WTC11 (cell line): ENCODE results near the gene HRAS. TPM values are rescaled to one million over a fixed set of nuclear protein-coding genes. Genes with fewer than 3 reads are reported as not detected.

Experiments used
- ATAC-seq: fragments of 200-7000 bp; cut with Tn5 transposase; 2 replicates; pipeline ENCODE4 v1.10.0; 2021; ENCODE audit warnings: mild to moderate bottlenecking, moderate library complexity
- CTCF ChIA-PET: fragments of 300-600 bp; sonication (Branson Sonifier 250); formaldehyde crosslinking; loops from one replicate; lab custom pipeline; 2021; ENCODE audit warnings: antibody characterized with exemption; lab: Charles Lee
- POLR2A ChIA-PET: fragments of 350-600 bp; sonication (Branson Sonifier 250); formaldehyde crosslinking; loops from one replicate; lab custom pipeline; 2021; ENCODE audit warnings: antibody characterized with exemption; lab: Charles Lee
- DNase-seq: peaks from one replicate; pipeline ENCODE4 v3.0.0; 2021; ENCODE audit warnings: low spot score
- H3K27ac Mint-ChIP-seq: 2 replicates; pipeline ENCODE4 v1.8.0; 2021; ENCODE audit warnings: mixed read lengths
- H3K27me3 Mint-ChIP-seq: 2 replicates; pipeline ENCODE4 v1.8.0; 2021; ENCODE audit warnings: low read depth, mild to moderate bottlenecking, moderate library complexity, mixed read lengths
- H3K36me3 Mint-ChIP-seq: 2 replicates; pipeline ENCODE4 v1.8.0; 2021; ENCODE audit warnings: mixed read lengths
- H3K4me1 Mint-ChIP-seq: 2 replicates; pipeline ENCODE4 v1.8.0; 2022; ENCODE audit warnings: mixed read lengths
- H3K4me3 Mint-ChIP-seq: 2 replicates; pipeline ENCODE4 v1.8.0; 2021; ENCODE audit warnings: mild to moderate bottlenecking, moderate library complexity, mixed read lengths
- H3K9me3 Mint-ChIP-seq: 2 replicates; pipeline ENCODE4 v1.8.0; 2021; ENCODE audit warnings: mixed read lengths
- ELF4 ChIP-seq: sonication (generic); formaldehyde crosslinking; IDR thresholded peaks from 2 replicates; pipeline ENCODE4 v1.8.1; 2022; ENCODE audit warnings: low read depth, mild to moderate bottlenecking, moderate library complexity, missing genetic modification reagents
- ESRRA ChIP-seq: sonication (generic); formaldehyde crosslinking; IDR thresholded peaks from 2 replicates; pipeline ENCODE4 v1.8.1; 2022; ENCODE audit warnings: mild to moderate bottlenecking, missing genetic modification reagents, borderline replicate concordance
- GABPB1 ChIP-seq: sonication (generic); formaldehyde crosslinking; IDR thresholded peaks from 2 replicates; pipeline ENCODE4 v1.8.1; 2023; ENCODE audit warnings: mild to moderate bottlenecking, missing genetic modification reagents
- IRF2 ChIP-seq: sonication (generic); formaldehyde crosslinking; IDR thresholded peaks from 2 replicates; pipeline ENCODE4 v1.8.0; 2022; ENCODE audit warnings: low read depth, missing genetic modification reagents, borderline replicate concordance
- NFYB ChIP-seq: sonication (generic); formaldehyde crosslinking; conservative IDR thresholded peaks from 2 replicates; pipeline ENCODE4 v1.8.0; 2022; ENCODE audit warnings: low read depth, missing genetic modification reagents
- PRRX2 ChIP-seq: fragments of 250-450 bp; sonication (Bioruptor Pico); IDR thresholded peaks from 2 replicates; pipeline ENCODE4 v1.8.0; 2021; ENCODE audit warnings: mild to moderate bottlenecking
- SP1 ChIP-seq: sonication (generic); formaldehyde crosslinking; conservative IDR thresholded peaks from 2 replicates; pipeline ENCODE4 v1.8.1; 2022; ENCODE audit warnings: missing genetic modification reagents
- TEAD4 ChIP-seq: sonication (generic); formaldehyde crosslinking; IDR thresholded peaks from 2 replicates; pipeline ENCODE4 v1.8.0; 2022; ENCODE audit warnings: mild to moderate bottlenecking, missing genetic modification reagents
- TP53 ChIP-seq: sonication (generic); formaldehyde crosslinking; IDR thresholded peaks from 2 replicates; pipeline ENCODE4 v1.8.1; 2023; ENCODE audit warnings: mild to moderate bottlenecking, missing genetic modification reagents
- ZNF317 ChIP-seq: sonication (generic); formaldehyde crosslinking; IDR thresholded peaks from 2 replicates; pipeline ENCODE4 v1.8.1; 2023; ENCODE audit warnings: low read depth, mild to moderate bottlenecking, moderate library complexity, missing genetic modification reagents, borderline replicate concordance
- ZNF423 ChIP-seq: fragments of 250-450 bp; sonication (Bioruptor Pico); IDR thresholded peaks from 2 replicates; pipeline ENCODE4 v2.1.2; 2022; ENCODE audit warnings: mild to moderate bottlenecking, moderate library complexity
- total RNA-seq: library from RNA; stranded (reverse); gene quantifications from 3 replicates; pipeline ENCODE4 v1.2.3, GENCODE V29; 2021
- TF ChIP-seq, protein P1 (sequence below): sonication (generic); formaldehyde crosslinking; IDR thresholded peaks from 2 replicates; pipeline ENCODE4 v1.8.1; 2023; ENCODE audit warnings: mild to moderate bottlenecking, missing genetic modification reagents, moderate library complexity
- TF ChIP-seq, protein P2 (sequence below): fragments of 200-600 bp; IDR thresholded peaks from 2 replicates; pipeline ENCODE4 v1.8.0; 2022; ENCODE audit warnings: antibody characterized with exemption
- TF ChIP-seq, protein P3 (sequence below): sonication (generic); formaldehyde crosslinking; IDR thresholded peaks from 2 replicates; pipeline ENCODE4 v1.8.0; 2023; ENCODE audit warnings: missing genetic modification reagents, mild to moderate bottlenecking, borderline replicate concordance
- TF ChIP-seq, protein P4 (sequence below): sonication (generic); formaldehyde crosslinking; IDR thresholded peaks from 2 replicates; pipeline ENCODE4 v1.8.0; 2023; ENCODE audit warnings: mild to moderate bottlenecking, missing genetic modification reagents
- TF ChIP-seq, protein P5 (sequence below): sonication (generic); formaldehyde crosslinking; IDR thresholded peaks from 2 replicates; pipeline ENCODE4 v1.8.0; 2022; ENCODE audit warnings: mild to moderate bottlenecking, missing genetic modification reagents
- TF ChIP-seq, protein P6 (sequence below): sonication (generic); formaldehyde crosslinking; IDR thresholded peaks from 2 replicates; pipeline ENCODE4 v1.8.0; 2022; ENCODE audit warnings: missing genetic modification reagents
- TF ChIP-seq, protein P7 (sequence below): fragments of 250-450 bp; sonication (Bioruptor Pico); IDR thresholded peaks from 2 replicates; pipeline ENCODE4 v1.9.0; 2021; ENCODE audit warnings: mild to moderate bottlenecking

The HRAS gene
- total RNA-seq, 1 experiment from 2014 or later: 62.4 TPM

DNA sequence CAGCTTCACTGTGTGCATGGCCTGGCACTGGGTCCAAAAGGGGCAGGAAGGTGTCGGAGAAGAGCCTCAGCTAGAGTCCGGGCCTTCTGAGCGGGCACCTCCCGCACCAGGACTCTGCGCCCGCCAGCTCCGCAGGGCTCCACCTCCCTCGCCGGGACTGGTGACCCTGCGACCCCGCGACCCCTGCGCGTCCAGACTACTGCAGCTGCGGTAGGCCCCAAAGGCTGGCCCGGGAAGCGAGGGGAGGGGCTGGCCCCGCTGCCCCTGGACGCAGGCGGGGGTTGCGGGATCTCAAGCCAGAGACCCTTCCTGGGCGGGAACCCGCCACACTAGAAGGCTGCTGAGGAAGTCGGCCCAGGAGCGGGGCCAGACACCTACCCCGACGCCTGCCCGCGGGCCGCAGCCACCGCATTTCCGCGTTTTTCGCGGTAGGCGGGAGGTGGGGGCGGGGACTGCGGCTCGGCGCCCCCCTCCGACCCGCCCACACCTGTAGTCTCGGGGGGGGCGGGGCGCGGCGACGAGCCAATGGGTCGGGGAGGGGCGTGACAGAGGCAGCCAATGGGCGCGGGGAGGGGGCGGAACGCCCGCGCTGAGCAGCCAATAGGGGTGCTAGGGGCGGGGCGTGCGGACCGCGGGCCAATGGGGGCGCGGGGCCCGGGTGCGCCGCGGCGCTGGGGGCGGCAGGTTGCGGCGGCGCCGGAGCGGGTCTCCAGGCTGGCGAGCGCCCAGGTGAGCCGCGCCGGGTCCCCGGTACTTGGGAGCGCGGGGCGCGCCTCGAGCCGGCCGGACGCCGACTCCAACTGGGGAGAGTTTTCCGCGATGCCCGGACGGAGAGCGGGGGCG lies 25.1 kb upstream of the HRAS start, which contains the start of the genes LMNTD2 and RASSF7:
TSS of gene LMNTD2 (minus strand) at position 434 of the 843 bp plus-strand sequence. CDS start at position 412, 22 bp downstream.
TSS of gene RASSF7 (plus strand) at position 666 of the 843 bp plus-strand sequence. CDS start 799 bp downstream, outside the sequence.
- Mint-ChIP-seq H3K36me3 (0 out of 2 replicates have a peak, but pooled peaks cover 3% of the 10 kb centered on the region), H3K9me3 (no peaks in the 10 kb centered on the region), H3K4me1 (peaks cover 21% of the 10 kb centered on the region), H3K4me3 (peak within 1 kb of the TSS; percentile 87), H3K27me3 (peaks cover 28% of the 10 kb centered on the region), H3K27ac (peak within 1 kb of the TSS; percentile 88)
- peak; percentile 84 for ATAC-seq
- CTCF ChIA-PET: interaction anchor here (1.2 to 1.9 kb wide), 7 partner anchors 8 to 168 kb away, joined by 3 to 6 read pairs (median 4); partner anchors contain the start of gene PHRF1
- POLR2A ChIA-PET: interaction anchor here (0.8 to 1.4 kb wide), 2 partner anchors 8 to 15 kb away, joined by 3 to 5 read pairs; no protein-coding TSS in a partner anchor
- peak; percentile 96 for DNase-seq
- no peak for TF ChIP-seq ELF4 (CRISPR knock-in tag)
- TF ChIP-seq GABPB1 (CRISPR knock-in tag): peak; percentile 16; the same call in 1 of the 2 replicates
- TF ChIP-seq IRF2 (CRISPR knock-in tag): no peak
- TF ChIP-seq, protein P1, sequence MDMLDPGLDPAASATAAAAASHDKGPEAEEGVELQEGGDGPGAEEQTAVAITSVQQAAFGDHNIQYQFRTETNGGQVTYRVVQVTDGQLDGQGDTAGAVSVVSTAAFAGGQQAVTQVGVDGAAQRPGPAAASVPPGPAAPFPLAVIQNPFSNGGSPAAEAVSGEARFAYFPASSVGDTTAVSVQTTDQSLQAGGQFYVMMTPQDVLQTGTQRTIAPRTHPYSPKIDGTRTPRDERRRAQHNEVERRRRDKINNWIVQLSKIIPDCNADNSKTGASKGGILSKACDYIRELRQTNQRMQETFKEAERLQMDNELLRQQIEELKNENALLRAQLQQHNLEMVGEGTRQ: peak; percentile 54; the same call in 1 of the 2 replicates
- TF ChIP-seq SP1 (CRISPR knock-in tag): peak; percentile 88; the same call in 1 of the 2 replicates
- no peak for TF ChIP-seq TP53 (CRISPR knock-in tag)
- TF ChIP-seq, protein P2, sequence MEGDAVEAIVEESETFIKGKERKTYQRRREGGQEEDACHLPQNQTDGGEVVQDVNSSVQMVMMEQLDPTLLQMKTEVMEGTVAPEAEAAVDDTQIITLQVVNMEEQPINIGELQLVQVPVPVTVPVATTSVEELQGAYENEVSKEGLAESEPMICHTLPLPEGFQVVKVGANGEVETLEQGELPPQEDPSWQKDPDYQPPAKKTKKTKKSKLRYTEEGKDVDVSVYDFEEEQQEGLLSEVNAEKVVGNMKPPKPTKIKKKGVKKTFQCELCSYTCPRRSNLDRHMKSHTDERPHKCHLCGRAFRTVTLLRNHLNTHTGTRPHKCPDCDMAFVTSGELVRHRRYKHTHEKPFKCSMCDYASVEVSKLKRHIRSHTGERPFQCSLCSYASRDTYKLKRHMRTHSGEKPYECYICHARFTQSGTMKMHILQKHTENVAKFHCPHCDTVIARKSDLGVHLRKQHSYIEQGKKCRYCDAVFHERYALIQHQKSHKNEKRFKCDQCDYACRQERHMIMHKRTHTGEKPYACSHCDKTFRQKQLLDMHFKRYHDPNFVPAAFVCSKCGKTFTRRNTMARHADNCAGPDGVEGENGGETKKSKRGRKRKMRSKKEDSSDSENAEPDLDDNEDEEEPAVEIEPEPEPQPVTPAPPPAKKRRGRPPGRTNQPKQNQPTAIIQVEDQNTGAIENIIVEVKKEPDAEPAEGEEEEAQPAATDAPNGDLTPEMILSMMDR: no peak
- TF ChIP-seq, protein P3, sequence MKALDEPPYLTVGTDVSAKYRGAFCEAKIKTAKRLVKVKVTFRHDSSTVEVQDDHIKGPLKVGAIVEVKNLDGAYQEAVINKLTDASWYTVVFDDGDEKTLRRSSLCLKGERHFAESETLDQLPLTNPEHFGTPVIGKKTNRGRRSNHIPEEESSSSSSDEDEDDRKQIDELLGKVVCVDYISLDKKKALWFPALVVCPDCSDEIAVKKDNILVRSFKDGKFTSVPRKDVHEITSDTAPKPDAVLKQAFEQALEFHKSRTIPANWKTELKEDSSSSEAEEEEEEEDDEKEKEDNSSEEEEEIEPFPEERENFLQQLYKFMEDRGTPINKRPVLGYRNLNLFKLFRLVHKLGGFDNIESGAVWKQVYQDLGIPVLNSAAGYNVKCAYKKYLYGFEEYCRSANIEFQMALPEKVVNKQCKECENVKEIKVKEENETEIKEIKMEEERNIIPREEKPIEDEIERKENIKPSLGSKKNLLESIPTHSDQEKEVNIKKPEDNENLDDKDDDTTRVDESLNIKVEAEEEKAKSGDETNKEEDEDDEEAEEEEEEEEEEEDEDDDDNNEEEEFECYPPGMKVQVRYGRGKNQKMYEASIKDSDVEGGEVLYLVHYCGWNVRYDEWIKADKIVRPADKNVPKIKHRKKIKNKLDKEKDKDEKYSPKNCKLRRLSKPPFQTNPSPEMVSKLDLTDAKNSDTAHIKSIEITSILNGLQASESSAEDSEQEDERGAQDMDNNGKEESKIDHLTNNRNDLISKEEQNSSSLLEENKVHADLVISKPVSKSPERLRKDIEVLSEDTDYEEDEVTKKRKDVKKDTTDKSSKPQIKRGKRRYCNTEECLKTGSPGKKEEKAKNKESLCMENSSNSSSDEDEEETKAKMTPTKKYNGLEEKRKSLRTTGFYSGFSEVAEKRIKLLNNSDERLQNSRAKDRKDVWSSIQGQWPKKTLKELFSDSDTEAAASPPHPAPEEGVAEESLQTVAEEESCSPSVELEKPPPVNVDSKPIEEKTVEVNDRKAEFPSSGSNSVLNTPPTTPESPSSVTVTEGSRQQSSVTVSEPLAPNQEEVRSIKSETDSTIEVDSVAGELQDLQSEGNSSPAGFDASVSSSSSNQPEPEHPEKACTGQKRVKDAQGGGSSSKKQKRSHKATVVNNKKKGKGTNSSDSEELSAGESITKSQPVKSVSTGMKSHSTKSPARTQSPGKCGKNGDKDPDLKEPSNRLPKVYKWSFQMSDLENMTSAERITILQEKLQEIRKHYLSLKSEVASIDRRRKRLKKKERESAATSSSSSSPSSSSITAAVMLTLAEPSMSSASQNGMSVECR (CRISPR knock-in tag): peak; percentile 69; the same call in 1 of the 2 replicates
- TF ChIP-seq, protein P4, sequence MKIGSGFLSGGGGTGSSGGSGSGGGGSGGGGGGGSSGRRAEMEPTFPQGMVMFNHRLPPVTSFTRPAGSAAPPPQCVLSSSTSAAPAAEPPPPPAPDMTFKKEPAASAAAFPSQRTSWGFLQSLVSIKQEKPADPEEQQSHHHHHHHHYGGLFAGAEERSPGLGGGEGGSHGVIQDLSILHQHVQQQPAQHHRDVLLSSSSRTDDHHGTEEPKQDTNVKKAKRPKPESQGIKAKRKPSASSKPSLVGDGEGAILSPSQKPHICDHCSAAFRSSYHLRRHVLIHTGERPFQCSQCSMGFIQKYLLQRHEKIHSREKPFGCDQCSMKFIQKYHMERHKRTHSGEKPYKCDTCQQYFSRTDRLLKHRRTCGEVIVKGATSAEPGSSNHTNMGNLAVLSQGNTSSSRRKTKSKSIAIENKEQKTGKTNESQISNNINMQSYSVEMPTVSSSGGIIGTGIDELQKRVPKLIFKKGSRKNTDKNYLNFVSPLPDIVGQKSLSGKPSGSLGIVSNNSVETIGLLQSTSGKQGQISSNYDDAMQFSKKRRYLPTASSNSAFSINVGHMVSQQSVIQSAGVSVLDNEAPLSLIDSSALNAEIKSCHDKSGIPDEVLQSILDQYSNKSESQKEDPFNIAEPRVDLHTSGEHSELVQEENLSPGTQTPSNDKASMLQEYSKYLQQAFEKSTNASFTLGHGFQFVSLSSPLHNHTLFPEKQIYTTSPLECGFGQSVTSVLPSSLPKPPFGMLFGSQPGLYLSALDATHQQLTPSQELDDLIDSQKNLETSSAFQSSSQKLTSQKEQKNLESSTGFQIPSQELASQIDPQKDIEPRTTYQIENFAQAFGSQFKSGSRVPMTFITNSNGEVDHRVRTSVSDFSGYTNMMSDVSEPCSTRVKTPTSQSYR: 0 out of 2 replicates have a peak, but pooled peaks have one; percentile 44
- TF ChIP-seq ESRRA (CRISPR knock-in tag): no peak
- TF ChIP-seq, protein P5, sequence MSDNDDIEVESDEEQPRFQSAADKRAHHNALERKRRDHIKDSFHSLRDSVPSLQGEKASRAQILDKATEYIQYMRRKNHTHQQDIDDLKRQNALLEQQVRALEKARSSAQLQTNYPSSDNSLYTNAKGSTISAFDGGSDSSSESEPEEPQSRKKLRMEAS (CRISPR knock-in tag): peak; percentile 59; the same call in 1 of the 2 replicates
- TF ChIP-seq PRRX2 (CRISPR knock-in tag): no peak
- TF ChIP-seq, protein P6, sequence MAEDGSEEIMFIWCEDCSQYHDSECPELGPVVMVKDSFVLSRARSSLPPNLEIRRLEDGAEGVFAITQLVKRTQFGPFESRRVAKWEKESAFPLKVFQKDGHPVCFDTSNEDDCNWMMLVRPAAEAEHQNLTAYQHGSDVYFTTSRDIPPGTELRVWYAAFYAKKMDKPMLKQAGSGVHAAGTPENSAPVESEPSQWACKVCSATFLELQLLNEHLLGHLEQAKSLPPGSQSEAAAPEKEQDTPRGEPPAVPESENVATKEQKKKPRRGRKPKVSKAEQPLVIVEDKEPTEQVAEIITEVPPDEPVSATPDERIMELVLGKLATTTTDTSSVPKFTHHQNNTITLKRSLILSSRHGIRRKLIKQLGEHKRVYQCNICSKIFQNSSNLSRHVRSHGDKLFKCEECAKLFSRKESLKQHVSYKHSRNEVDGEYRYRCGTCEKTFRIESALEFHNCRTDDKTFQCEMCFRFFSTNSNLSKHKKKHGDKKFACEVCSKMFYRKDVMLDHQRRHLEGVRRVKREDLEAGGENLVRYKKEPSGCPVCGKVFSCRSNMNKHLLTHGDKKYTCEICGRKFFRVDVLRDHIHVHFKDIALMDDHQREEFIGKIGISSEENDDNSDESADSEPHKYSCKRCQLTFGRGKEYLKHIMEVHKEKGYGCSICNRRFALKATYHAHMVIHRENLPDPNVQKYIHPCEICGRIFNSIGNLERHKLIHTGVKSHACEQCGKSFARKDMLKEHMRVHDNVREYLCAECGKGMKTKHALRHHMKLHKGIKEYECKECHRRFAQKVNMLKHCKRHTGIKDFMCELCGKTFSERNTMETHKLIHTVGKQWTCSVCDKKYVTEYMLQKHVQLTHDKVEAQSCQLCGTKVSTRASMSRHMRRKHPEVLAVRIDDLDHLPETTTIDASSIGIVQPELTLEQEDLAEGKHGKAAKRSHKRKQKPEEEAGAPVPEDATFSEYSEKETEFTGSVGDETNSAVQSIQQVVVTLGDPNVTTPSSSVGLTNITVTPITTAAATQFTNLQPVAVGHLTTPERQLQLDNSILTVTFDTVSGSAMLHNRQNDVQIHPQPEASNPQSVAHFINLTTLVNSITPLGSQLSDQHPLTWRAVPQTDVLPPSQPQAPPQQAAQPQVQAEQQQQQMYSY (CRISPR knock-in tag): peak; percentile 79
- no peak for TF ChIP-seq TEAD4 (CRISPR knock-in tag)
- peak; percentile 97 for TF ChIP-seq NFYB
- TF ChIP-seq ZNF423 (CRISPR knock-in tag): no peak
- no peak for TF ChIP-seq ZNF317 (CRISPR knock-in tag)
- TF ChIP-seq, protein P7, sequence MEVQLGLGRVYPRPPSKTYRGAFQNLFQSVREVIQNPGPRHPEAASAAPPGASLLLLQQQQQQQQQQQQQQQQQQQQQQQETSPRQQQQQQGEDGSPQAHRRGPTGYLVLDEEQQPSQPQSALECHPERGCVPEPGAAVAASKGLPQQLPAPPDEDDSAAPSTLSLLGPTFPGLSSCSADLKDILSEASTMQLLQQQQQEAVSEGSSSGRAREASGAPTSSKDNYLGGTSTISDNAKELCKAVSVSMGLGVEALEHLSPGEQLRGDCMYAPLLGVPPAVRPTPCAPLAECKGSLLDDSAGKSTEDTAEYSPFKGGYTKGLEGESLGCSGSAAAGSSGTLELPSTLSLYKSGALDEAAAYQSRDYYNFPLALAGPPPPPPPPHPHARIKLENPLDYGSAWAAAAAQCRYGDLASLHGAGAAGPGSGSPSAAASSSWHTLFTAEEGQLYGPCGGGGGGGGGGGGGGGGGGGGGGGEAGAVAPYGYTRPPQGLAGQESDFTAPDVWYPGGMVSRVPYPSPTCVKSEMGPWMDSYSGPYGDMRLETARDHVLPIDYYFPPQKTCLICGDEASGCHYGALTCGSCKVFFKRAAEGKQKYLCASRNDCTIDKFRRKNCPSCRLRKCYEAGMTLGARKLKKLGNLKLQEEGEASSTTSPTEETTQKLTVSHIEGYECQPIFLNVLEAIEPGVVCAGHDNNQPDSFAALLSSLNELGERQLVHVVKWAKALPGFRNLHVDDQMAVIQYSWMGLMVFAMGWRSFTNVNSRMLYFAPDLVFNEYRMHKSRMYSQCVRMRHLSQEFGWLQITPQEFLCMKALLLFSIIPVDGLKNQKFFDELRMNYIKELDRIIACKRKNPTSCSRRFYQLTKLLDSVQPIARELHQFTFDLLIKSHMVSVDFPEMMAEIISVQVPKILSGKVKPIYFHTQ (CRISPR knock-in tag): no peak
